ENCODE data around the gene ARL2. TPM values are rescaled to one million over a fixed set of nuclear protein-coding genes. Genes with fewer than 3 reads are reported as not detected.

The ARL2 gene
- total RNA-seq, 1 experiment from 2014 or later = 203 TPM

GRCh38 chr11:65063532-65063931 is 49.6 kb downstream of the ARL2 start:
- TF ChIP-seq CTCF (conservative IDR thresholded peaks at IDR 0.05) = no peak
- Histone ChIP-seq H3K79me2 (ENCODE audit: insufficient read depth, low read length) (no peaks in the 10 kb centered on the region), H3K4ac (ENCODE audit: low read depth, low read length) (no peak overlapping the region), H3K27me3 (ENCODE audit: insufficient read depth, low read length) (no peaks in the 10 kb centered on the region), H3K14ac (ENCODE audit: insufficient read depth, low read length) (no peak overlapping the region), H3K4me2 (ENCODE audit: insufficient read depth, insufficient read length, low read length) (no peak overlapping the region), H4K20me1 (ENCODE audit: control insufficient read depth, insufficient read depth, insufficient read length) (no peaks in the 10 kb centered on the region), H2BK12ac (ENCODE audit: insufficient read length, low read depth, low read length) (no peak overlapping the region), H3K9ac (ENCODE audit: extremely low read depth, insufficient read length, low read length) (no peak overlapping the region), H3K9me3 (ENCODE audit: control insufficient read depth, low read depth, low read length) (no peaks in the 10 kb centered on the region), H4K5ac (ENCODE audit: insufficient read length, low read depth, low read length) (no peak overlapping the region), H2BK15ac (ENCODE audit: low read depth, low read length) (no peak overlapping the region), H3K18ac (ENCODE audit: insufficient read length, low read depth, low read length) (no peak overlapping the region), H2BK20ac (ENCODE audit: low read depth, low read length, poor library complexity, severe bottlenecking) (no peak overlapping the region), H3K56ac (ENCODE audit: insufficient read length, low read depth, low read length) (no peak overlapping the region), H4K8ac (replicated peaks; ENCODE audit: insufficient read length, low read depth, low read length) (no peak overlapping the region), H3K23ac (ENCODE audit: insufficient read length, low read depth, low read length) (no peak overlapping the region), H3K79me1 (ENCODE audit: insufficient read depth, low read depth, low read length, poor library complexity, severe bottlenecking) (no peaks in the 10 kb centered on the region), H3K4me1 (ENCODE audit: insufficient read depth, low read length) (peaks cover 6% of the 10 kb centered on the region; the same call in 1 of the 2 replicates), H3T11ph (ENCODE audit: low read length) (no peak overlapping the region), H3K23me2 (ENCODE audit: insufficient read length, low read depth, low read length, poor library complexity, severe bottlenecking) (no peaks in the 10 kb centered on the region), H2AK5ac (ENCODE audit: insufficient read length, low read length) (no peak overlapping the region), H2BK5ac (ENCODE audit: insufficient read length, low read length) (no peak overlapping the region), H2BK120ac (ENCODE audit: low read depth, low read length, poor library complexity, severe bottlenecking) (no peak overlapping the region), H2AFZ (ENCODE audit: low read length) (no peak overlapping the region), H3K27ac (ENCODE audit: insufficient read length, low read depth, low read length) (no peak overlapping the region), H4K91ac (ENCODE audit: insufficient read length, low read depth, low read length) (no peak overlapping the region)
- no peak for DNase-seq
- H3K27me3 Mint-ChIP-seq (ENCODE audit: low read depth) = peaks cover 8% of the 10 kb centered on the region
- H3K4me1 Mint-ChIP-seq = peaks cover 25 to 33% of the 10 kb centered on the region in 2 experiments
- no peak overlapping the region; a peak in 1 of 7 replicates for H3K27ac Mint-ChIP-seq
- no peak overlapping the region for H3K4me3 Mint-ChIP-seq
- H3K9me3 Mint-ChIP-seq = no peaks in the 10 kb centered on the region
- WGBS (ENCODE audit: extremely low coverage, insufficient read length, low lambda C conversion rate) = no CpG with 5 or more reads among the region's 3 CpGs
- H3K36me3 Mint-ChIP-seq (ENCODE audit: insufficient read depth in 1 of 3, low read depth in 3 of 3) = no peaks in the 10 kb centered on the region
